DND-41 (cell line): ENCODE data around the gene ING4.

Experiments used
- CTCF ChIP-seq: IDR thresholded peaks from 2 replicates; pipeline ENCODE4 v1.5.1; 2012; ENCODE audit warnings: borderline replicate concordance, low read length, moderate library complexity, mild to moderate bottlenecking; ENCODE audit not compliant: poor library complexity, severe bottlenecking; ENCODE audit errors: extremely low read depth
- EZH2 ChIP-seq: IDR thresholded peaks from 3 replicates; pipeline ENCODE4 v1.6.1; 2012; ENCODE audit warnings: borderline replicate concordance, low read depth, mild to moderate bottlenecking, moderate library complexity, low read length, inconsistent platforms; ENCODE audit not compliant: severe bottlenecking

- TF ChIP-seq CTCF = no peak
- no peak for TF ChIP-seq EZH2
Observed at GRCh38 chr12:6664902-6665301, 2.0 kb upstream of the ING4 start.
